GM12865 (cell line): ENCODE results near the gene CCNK.

Experiments used
- DNase-seq: peaks from one replicate; pipeline ENCODE4 v3.0.0; 2010; ENCODE audit warnings: low read depth
- H3K4me3 ChIP-seq: 2 replicates; pipeline ENCODE4 v1.5.1; 2011; ENCODE audit warnings: mild to moderate bottlenecking, low read depth, low read length, control low read depth
- TF ChIP-seq, protein P1 (sequence below): IDR thresholded peaks from 2 replicates; pipeline ENCODE4 v1.5.1; 2011; ENCODE audit warnings: low read length, control low read depth, low read depth, inconsistent platforms; ENCODE audit not compliant: insufficient read depth; ENCODE audit errors: missing control alignments

The CCNK gene

DNA sequence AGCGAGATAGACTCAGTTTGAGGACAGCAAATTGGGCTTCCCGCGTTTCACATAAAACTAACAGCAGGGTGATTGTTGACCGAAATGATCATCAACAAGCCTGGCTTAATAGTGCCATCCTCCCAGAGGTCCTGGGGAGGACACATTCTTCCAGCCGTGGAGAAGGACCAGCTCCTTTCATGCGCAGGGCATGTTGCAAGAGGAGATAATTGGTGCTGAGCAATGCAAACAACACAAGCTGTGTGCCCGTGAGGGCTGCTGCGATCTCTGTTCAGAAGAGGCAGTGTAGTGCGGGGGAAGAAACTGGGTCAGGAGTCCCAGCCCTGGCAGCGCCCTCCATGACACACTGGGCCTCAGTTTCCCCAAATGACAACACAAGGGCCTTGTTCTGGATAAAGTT lies 68.5 kb downstream of the CCNK start:
- H3K4me3 ChIP-seq = no peak overlapping the region
- DNase-seq = no peak
- TF ChIP-seq, protein P1, sequence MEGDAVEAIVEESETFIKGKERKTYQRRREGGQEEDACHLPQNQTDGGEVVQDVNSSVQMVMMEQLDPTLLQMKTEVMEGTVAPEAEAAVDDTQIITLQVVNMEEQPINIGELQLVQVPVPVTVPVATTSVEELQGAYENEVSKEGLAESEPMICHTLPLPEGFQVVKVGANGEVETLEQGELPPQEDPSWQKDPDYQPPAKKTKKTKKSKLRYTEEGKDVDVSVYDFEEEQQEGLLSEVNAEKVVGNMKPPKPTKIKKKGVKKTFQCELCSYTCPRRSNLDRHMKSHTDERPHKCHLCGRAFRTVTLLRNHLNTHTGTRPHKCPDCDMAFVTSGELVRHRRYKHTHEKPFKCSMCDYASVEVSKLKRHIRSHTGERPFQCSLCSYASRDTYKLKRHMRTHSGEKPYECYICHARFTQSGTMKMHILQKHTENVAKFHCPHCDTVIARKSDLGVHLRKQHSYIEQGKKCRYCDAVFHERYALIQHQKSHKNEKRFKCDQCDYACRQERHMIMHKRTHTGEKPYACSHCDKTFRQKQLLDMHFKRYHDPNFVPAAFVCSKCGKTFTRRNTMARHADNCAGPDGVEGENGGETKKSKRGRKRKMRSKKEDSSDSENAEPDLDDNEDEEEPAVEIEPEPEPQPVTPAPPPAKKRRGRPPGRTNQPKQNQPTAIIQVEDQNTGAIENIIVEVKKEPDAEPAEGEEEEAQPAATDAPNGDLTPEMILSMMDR = no peak

DNA sequence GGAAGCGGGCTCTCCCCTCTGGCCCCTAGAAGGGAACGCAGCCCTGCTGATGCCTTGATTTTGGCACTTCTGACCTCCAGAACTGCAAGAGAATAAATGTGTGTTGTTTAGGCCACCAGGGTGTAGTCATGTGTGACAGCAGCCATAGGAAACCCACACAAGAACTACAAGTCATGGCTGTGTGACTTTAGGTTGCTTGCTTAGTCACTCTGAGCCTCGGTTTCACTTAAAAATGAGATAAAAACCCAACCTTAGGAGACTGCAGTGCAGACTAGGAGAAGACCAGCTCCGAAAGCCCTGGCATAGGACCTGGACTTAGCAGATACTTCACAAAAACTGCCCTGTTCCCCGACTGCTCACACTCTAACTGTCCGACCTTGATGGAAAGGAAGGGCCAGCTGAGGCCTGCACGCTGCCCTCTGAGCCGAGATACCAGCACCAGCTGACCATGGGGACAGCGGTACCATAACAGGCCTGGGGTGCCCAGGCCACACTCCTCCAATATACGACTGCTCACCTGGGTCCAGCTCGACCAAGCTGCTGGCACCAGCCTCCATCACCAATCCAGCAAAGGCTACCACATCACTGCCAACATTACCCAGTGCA lies 69.3 kb downstream of the CCNK start:
- TF ChIP-seq, protein P1 = no peak
- H3K4me3 ChIP-seq = no peak overlapping the region
- no peak for DNase-seq

DNA sequence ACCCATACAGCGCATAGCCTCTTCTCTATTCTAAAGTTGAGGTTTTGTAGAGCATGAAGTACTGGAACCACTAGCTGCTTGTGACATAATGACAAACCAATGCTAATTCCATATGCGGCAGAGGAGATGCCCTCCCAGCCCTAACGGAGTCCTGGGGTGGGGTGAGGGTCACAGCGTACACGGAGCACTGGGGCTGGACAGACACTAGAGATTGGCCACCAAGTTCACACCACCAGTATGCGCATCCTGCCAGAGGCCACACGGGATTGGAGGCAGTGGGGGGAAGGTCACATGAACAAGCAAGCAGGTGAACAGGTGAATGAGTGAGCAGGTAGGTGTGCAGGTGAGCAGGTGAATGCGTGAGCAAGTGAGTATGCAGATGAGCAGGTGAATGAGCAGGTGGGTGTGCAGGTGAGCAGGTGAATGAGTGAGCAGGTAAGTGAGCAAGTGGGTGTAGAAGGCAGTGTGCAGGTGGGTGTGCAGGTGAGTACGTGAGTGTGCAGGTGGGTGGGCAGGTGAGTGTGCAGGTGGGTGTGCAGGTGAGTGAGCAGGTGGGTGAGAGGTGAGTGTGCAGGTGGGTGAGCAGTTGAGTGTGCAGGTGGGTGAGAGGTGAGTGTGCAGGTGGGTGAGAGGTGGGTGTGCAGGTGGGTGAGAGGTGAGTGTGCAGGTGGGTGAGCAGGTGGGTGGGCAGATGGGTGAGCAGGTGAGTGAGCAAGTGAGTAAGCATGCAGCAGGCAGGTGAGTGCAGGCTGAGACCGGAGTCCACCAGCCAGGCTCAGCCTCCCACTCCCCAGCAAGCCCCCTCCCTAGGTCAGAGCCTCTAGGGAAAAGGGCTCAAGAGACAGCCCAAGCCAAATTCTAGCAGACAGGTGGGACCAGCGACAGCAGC lies 70.1 kb downstream of the CCNK start:
- no peak overlapping the region for H3K4me3 ChIP-seq
- no peak for DNase-seq
- TF ChIP-seq, protein P1 = no peak

DNA sequence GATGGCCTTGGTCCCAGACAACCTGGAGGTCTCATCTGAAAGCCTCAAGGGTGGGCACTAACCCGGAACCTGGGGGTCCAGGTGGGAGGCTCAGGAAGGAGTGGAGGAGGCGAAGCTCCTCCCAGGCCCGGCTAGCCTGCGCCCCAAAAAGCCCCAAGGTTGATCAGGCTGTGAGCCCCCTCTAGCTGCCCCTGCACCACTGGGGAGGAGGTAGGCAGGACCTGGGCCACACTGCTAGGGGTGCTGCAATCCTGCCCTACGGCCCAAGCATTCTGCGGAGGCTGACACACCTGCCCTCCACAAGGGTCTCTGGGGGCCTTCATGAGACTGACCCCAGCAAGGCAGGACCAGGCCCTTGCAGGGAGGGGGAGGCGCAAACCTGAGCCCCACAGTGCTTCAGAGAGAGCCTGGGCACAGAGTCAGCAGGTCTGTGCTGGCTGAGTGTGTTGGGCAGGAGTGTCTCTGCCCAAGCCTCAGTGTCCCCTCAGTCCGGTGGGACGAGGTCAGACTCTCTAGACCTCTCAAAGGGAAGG lies 70.9 kb downstream of the CCNK start:
- DNase-seq = no peak
- TF ChIP-seq, protein P1 = no peak
- H3K4me3 ChIP-seq = no peak overlapping the region

DNA sequence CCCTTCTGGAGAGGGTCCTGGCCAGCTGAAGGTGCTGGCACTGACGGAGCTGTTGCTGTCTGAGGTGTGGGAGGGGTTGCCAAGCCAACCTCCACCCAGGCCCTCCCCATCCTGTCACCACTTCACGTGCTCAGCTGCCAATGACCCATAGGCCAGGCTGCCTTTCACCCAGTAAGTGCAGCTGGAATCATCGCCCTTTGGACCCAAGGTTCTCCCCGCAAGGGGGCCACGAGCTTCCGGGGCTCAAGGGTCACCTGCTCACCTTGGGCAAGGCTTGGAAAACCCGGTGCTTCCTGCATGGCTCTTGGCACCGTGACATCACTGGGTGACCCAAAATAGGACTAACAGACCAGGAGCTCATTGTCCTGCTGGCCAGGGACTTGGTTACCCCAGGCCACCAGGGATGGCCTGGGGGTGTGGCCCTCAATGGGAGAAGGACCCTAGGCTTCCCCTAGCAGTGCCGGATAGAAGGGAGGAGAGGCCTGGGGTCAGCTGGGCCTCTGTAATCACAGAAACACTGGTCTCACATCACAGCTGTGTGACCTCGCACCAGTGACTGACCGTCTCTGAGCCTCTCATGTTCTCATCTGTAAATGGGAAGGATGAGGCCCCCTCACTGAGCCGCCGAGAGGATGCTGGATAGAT lies 71.5 kb downstream of the CCNK start:
- TF ChIP-seq, protein P1 = no peak
- no peak for DNase-seq
- H3K4me3 ChIP-seq = no peak overlapping the region

DNA sequence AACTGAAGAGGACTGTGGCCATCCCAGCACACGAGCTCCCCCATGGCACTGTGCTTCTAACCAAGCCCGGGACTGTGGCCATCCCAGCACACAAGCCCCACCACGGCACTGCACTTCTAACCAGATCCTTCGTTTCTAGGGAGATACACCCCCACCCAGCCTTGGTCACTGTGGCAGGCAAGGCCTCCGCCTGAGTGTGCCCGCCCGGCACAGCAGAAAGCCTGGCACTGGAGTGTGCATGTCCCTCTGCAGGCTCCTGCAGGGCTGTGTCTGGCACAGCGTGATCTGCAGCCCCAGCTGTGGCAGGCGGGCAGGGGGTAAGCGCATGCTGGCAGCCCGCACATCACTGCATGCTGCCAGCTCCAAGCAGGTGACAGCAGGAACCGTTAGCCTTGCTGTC lies 73.0 kb downstream of the CCNK start:
- no peak overlapping the region for H3K4me3 ChIP-seq
- TF ChIP-seq, protein P1 = no peak
- DNase-seq = no peak
